SH-SY5Y (cell line): Measurements from ENCODE around the gene ZNF616.

ENCODE experiments used
- GATA2 ChIP-seq: IDR thresholded peaks from 2 replicates; pipeline ENCODE4 v1.6.1; 2011; ENCODE audit warnings: mild to moderate bottlenecking, low read depth, low read length
- GATA3 ChIP-seq: IDR thresholded peaks from 2 replicates; pipeline ENCODE4 v1.6.1; 2011; ENCODE audit warnings: low read depth, mild to moderate bottlenecking, low read length, moderate library complexity

GRCh38 chr19:52170304-52170703, 30.6 kb upstream of the ZNF616 start:
- TF ChIP-seq GATA3 = no peak
- TF ChIP-seq GATA2 = no peak
